ENCODE measurements around the gene MRNIP.
"Not testable (repeated sequence)": the region's sequence is repeated elsewhere in the genome, so short reads cannot be mapped to it uniquely, and the experiment has no call there.

MRNIP gene

GRCh38 chr5:179795863-179796833 lies 62.5 kb downstream of the MRNIP start:
- no peaks in the 10 kb centered on the region for H3K9me3 Mint-ChIP-seq (ENCODE audit: low read depth)
- peaks cover 2% of the 10 kb centered on the region for H3K36me3 Mint-ChIP-seq
- no peak overlapping the region for H3K27ac Mint-ChIP-seq
- peak overlapping the region; percentile 63 for H3K4me3 Mint-ChIP-seq
- no peaks in the 10 kb centered on the region for H3K27me3 Mint-ChIP-seq
- peaks cover 27% of the 10 kb centered on the region for H3K4me1 Mint-ChIP-seq (ENCODE audit: low read depth)

GRCh38 chr5:179795049-179795862 lies 63.4 kb downstream of the MRNIP start:
- peaks cover 27% of the 10 kb centered on the region for H3K4me1 Mint-ChIP-seq (ENCODE audit: low read depth)
- H3K4me3 Mint-ChIP-seq, result peak overlapping the region; percentile 52
- H3K9me3 Mint-ChIP-seq (ENCODE audit: low read depth), result no peaks in the 10 kb centered on the region
- H3K27me3 Mint-ChIP-seq, result no peaks in the 10 kb centered on the region
- peaks cover 2% of the 10 kb centered on the region for H3K36me3 Mint-ChIP-seq
- no peak overlapping the region for H3K27ac Mint-ChIP-seq

GRCh38 chr5:179794575-179794974 lies 64.0 kb downstream of the MRNIP start:
- Mint-ChIP-seq H3K27ac (no peak overlapping the region), H3K27me3 (no peaks in the 10 kb centered on the region), H3K4me3 (peak overlapping the region; percentile 60), H3K36me3 (peaks cover under 1% of the 10 kb centered on the region), H3K4me1 (ENCODE audit: low read depth) (peaks cover 27% of the 10 kb centered on the region), H3K9me3 (ENCODE audit: low read depth) (no peaks in the 10 kb centered on the region)

GRCh38 chr5:179794171-179794570 lies 64.4 kb downstream of the MRNIP start:
- no peaks in the 10 kb centered on the region for H3K27me3 Mint-ChIP-seq
- H3K4me1 Mint-ChIP-seq (ENCODE audit: low read depth), result peaks cover 27% of the 10 kb centered on the region
- H3K4me3 Mint-ChIP-seq, result peak overlapping the region; percentile 60
- H3K9me3 Mint-ChIP-seq (ENCODE audit: low read depth), result no peaks in the 10 kb centered on the region
- H3K27ac Mint-ChIP-seq, result peak overlapping the region; percentile 6
- no peaks in the 10 kb centered on the region for H3K36me3 Mint-ChIP-seq

GRCh38 chr5:179793468-179794139 lies 65.0 kb downstream of the MRNIP start, which contains the start of gene LTC4S:
Gene LTC4S (plus strand): TSS chr5:179793986. CDS start chr5:179794081, 95 bp downstream.
- peak within 1 kb of the TSS; percentile 60 for H3K4me3 Mint-ChIP-seq
- H3K9me3 Mint-ChIP-seq (ENCODE audit: low read depth), result no peaks in the 10 kb centered on the region
- no peaks in the 10 kb centered on the region for H3K27me3 Mint-ChIP-seq
- peak within 1 kb of the TSS; percentile 54 for H3K27ac Mint-ChIP-seq
- peaks cover 27% of the 10 kb centered on the region for H3K4me1 Mint-ChIP-seq (ENCODE audit: low read depth)
- H3K36me3 Mint-ChIP-seq, result no peaks in the 10 kb centered on the region

GRCh38 chr5:179792612-179793467 lies 65.8 kb downstream of the MRNIP start:
- H3K27me3 Mint-ChIP-seq, result no peaks in the 10 kb centered on the region
- H3K9me3 Mint-ChIP-seq (ENCODE audit: low read depth), result no peaks in the 10 kb centered on the region
- peaks cover 27% of the 10 kb centered on the region for H3K4me1 Mint-ChIP-seq (ENCODE audit: low read depth)
- no peak overlapping the region for H3K4me3 Mint-ChIP-seq
- peak overlapping the region; percentile 54 for H3K27ac Mint-ChIP-seq
- H3K36me3 Mint-ChIP-seq, result no peaks in the 10 kb centered on the region

- Mint-ChIP-seq H3K36me3 (no peaks in the 10 kb centered on the region), H3K4me3 (no peak overlapping the region), H3K27me3 (no peaks in the 10 kb centered on the region), H3K27ac (no peak overlapping the region), H3K4me1 (ENCODE audit: low read depth) (peaks cover 27% of the 10 kb centered on the region), H3K9me3 (ENCODE audit: low read depth) (no peaks in the 10 kb centered on the region)
Measured at GRCh38 chr5:179791881-179792611, 66.6 kb downstream of the MRNIP start.

- peaks cover 13% of the 10 kb centered on the region for H3K4me1 Mint-ChIP-seq (ENCODE audit: low read depth)
- not testable (repeated sequence) for H3K27me3 Mint-ChIP-seq; H3K9me3 Mint-ChIP-seq (ENCODE audit: low read depth); H3K4me3 Mint-ChIP-seq; H3K36me3 Mint-ChIP-seq; H3K27ac Mint-ChIP-seq
Measured at GRCh38 chr5:179789278-179789677, 69.3 kb downstream of the MRNIP start.

- Mint-ChIP-seq H3K27me3 (no peaks in the 10 kb centered on the region), H3K27ac (no peak overlapping the region), H3K36me3 (peaks cover 2% of the 10 kb centered on the region), H3K4me1 (ENCODE audit: low read depth) (peaks cover 3% of the 10 kb centered on the region), H3K9me3 (ENCODE audit: low read depth) (no peaks in the 10 kb centered on the region), H3K4me3 (no peak overlapping the region)
Measured at GRCh38 chr5:179788193-179788854, 70.3 kb downstream of the MRNIP start.
